OCI-LY1 (cell line): ENCODE results near the gene SMOC2.

Source experiments
- H2AFZ ChIP-seq: fragments of 200-600 bp; sonication (generic), shearing (Covaris generic); 2 replicates; pipeline ENCODE4 v1.6.0; 2014; ENCODE audit warnings: antibody characterized with exemption, mild to moderate bottlenecking, low read length
- H3F3A ChIP-seq: fragments of 200-600 bp; sonication (generic), shearing (Covaris generic); 2 replicates; pipeline ENCODE4 v1.6.0; 2014; ENCODE audit warnings: mild to moderate bottlenecking, antibody characterized with exemption, low read length, moderate library complexity; ENCODE audit not compliant: insufficient read depth
- H3K27ac ChIP-seq: fragments of 200-600 bp; sonication (generic); 2 replicates; pipeline ENCODE4 v1.5.1; 2014; ENCODE audit warnings: low read length, mixed run types, mild to moderate bottlenecking, low read depth; ENCODE audit not compliant: poor library complexity, severe bottlenecking
- H3K27me3 ChIP-seq: fragments of 200-600 bp; sonication (generic); 2 replicates; pipeline ENCODE4 v1.6.0; 2014; ENCODE audit warnings: antibody characterized with exemption, mild to moderate bottlenecking, low read length, moderate library complexity; ENCODE audit not compliant: insufficient read depth
- H3K36me3 ChIP-seq: fragments of 200-600 bp; sonication (generic); 2 replicates; pipeline ENCODE4 v1.6.1; 2014; ENCODE audit warnings: mild to moderate bottlenecking, antibody characterized with exemption, low read length, moderate library complexity, mixed read lengths; ENCODE audit not compliant: insufficient read depth
- H3K4me1 ChIP-seq: fragments of 200-600 bp; sonication (generic); 2 replicates; pipeline ENCODE4 v1.5.1; 2014; ENCODE audit warnings: mild to moderate bottlenecking, low read length, moderate library complexity; ENCODE audit not compliant: insufficient read depth, severe bottlenecking
- H3K4me2 ChIP-seq: fragments of 200-600 bp; sonication (generic), shearing (Covaris generic); 2 replicates; pipeline ENCODE4 v1.6.1; 2014; ENCODE audit warnings: low read length
- H3K4me3 ChIP-seq: fragments of 200-600 bp; sonication (generic); 2 replicates; pipeline ENCODE4 v1.5.1; 2014; ENCODE audit warnings: low read length, low read depth, mild to moderate bottlenecking, mixed read lengths; ENCODE audit not compliant: poor library complexity, severe bottlenecking
- H3K79me2 ChIP-seq: fragments of 200-600 bp; shearing (Covaris generic); 2 replicates; pipeline ENCODE4 v1.6.1; 2016; ENCODE audit warnings: mixed run types, low read length, mixed read lengths; ENCODE audit not compliant: insufficient read depth
- H3K9ac ChIP-seq: fragments of 200-600 bp; sonication (generic), shearing (Covaris generic); 2 replicates; pipeline ENCODE4 v1.6.1; 2014; ENCODE audit warnings: mild to moderate bottlenecking, low read length, mixed read lengths
- H3K9me2 ChIP-seq: fragments of 200-600 bp; sonication (generic), shearing (Covaris generic); 2 replicates; pipeline ENCODE4 v1.6.1; 2014; ENCODE audit warnings: low read depth, mild to moderate bottlenecking, low read length, mixed read lengths
- H3K9me3 ChIP-seq: fragments of 200-600 bp; shearing (Covaris generic); 2 replicates; pipeline ENCODE4 v1.6.1; 2014; ENCODE audit warnings: low read length, mixed read lengths
- H4K20me1 ChIP-seq: fragments of 200-600 bp; sonication (generic), shearing (Covaris generic); 2 replicates; pipeline ENCODE4 v1.6.0; 2016; ENCODE audit warnings: mild to moderate bottlenecking, low read length; ENCODE audit not compliant: insufficient read depth
- EZH2 ChIP-seq: fragments of 200-600 bp; sonication (generic), shearing (Covaris generic); IDR thresholded peaks from 2 replicates; pipeline ENCODE4 v1.8.0; 2017; ENCODE audit warnings: borderline replicate concordance, mixed run types, mild to moderate bottlenecking, antibody characterized with exemption, low read length, moderate library complexity, mixed read lengths
- TF ChIP-seq, protein P1 (sequence below): fragments of 200-600 bp; sonication (generic), shearing (Covaris generic); IDR thresholded peaks from 2 replicates; pipeline ENCODE4 v1.5.1; 2017; ENCODE audit warnings: mild to moderate bottlenecking, antibody characterized with exemption, low read length, moderate library complexity, mixed read lengths

The SMOC2 gene

DNA sequence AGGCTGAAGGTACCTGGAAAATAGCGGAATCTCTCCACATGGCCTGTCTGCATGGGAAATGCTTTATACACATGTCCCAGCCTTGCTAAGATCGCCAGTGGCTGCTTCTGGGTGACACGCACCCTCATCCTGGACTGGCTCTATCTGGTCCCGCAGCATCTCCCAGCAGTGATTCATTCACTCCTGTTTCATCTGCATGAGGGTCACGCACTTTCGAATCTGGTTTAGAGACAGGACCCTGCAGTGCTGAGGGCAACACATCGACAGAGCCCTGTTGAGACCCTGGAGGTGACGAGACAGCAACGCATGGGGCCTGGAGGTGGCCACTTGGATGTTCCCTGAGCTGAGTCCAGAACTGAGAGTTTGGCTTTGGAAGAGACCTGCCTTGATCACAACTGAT is 136.5 kb downstream of the SMOC2 start:
- no peaks in the 10 kb centered on the region for H3K9me2 ChIP-seq
- no peak overlapping the region for H3K4me3 ChIP-seq
- H3K4me2 ChIP-seq: no peak overlapping the region
- no peaks in the 10 kb centered on the region for H4K20me1 ChIP-seq
- H3K27me3 ChIP-seq: no peaks in the 10 kb centered on the region
- H3K9ac ChIP-seq: no peak overlapping the region
- H3K36me3 ChIP-seq: no peaks in the 10 kb centered on the region
- no peak overlapping the region for H2AFZ ChIP-seq
- H3F3A ChIP-seq: no peaks in the 10 kb centered on the region
- H3K27ac ChIP-seq: no peak overlapping the region
- H3K4me1 ChIP-seq: no peaks in the 10 kb centered on the region
- H3K79me2 ChIP-seq: no peaks in the 10 kb centered on the region
- H3K9me3 ChIP-seq: no peaks in the 10 kb centered on the region
- TF ChIP-seq, protein P1, sequence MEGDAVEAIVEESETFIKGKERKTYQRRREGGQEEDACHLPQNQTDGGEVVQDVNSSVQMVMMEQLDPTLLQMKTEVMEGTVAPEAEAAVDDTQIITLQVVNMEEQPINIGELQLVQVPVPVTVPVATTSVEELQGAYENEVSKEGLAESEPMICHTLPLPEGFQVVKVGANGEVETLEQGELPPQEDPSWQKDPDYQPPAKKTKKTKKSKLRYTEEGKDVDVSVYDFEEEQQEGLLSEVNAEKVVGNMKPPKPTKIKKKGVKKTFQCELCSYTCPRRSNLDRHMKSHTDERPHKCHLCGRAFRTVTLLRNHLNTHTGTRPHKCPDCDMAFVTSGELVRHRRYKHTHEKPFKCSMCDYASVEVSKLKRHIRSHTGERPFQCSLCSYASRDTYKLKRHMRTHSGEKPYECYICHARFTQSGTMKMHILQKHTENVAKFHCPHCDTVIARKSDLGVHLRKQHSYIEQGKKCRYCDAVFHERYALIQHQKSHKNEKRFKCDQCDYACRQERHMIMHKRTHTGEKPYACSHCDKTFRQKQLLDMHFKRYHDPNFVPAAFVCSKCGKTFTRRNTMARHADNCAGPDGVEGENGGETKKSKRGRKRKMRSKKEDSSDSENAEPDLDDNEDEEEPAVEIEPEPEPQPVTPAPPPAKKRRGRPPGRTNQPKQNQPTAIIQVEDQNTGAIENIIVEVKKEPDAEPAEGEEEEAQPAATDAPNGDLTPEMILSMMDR: no peak
- TF ChIP-seq EZH2: no peak

DNA sequence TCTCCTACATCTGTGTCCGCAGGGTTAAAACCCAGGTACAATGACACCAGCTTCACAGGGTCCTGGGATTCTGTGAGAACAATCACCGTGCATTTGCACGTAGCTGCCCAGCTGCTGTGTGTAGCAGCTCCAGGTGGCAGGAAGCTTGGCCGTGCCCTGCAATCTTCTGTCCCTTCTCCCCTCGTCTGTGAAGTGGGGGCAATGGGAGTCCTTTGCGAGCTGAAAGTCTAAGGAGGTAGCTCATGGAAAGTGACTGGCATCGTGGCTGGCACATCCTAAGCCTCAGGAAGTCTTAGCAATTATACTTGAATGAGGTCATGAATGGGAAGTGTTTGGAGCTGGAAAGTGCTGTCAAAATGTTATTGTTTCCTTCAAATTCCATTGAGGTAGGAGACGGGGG is 137.1 kb downstream of the SMOC2 start:
- Histone ChIP-seq H3K9me2 (no peaks in the 10 kb centered on the region), H2AFZ (no peak overlapping the region), H4K20me1 (no peaks in the 10 kb centered on the region), H3K27me3 (no peaks in the 10 kb centered on the region), H3K4me2 (no peak overlapping the region), H3K4me1 (no peaks in the 10 kb centered on the region), H3K27ac (no peak overlapping the region), H3K79me2 (no peaks in the 10 kb centered on the region), H3K4me3 (no peak overlapping the region), H3K9me3 (no peaks in the 10 kb centered on the region), H3K36me3 (no peaks in the 10 kb centered on the region), H3F3A (no peaks in the 10 kb centered on the region), H3K9ac (no peak overlapping the region)
- no peak for TF ChIP-seq EZH2
- TF ChIP-seq, protein P1: no peak

DNA sequence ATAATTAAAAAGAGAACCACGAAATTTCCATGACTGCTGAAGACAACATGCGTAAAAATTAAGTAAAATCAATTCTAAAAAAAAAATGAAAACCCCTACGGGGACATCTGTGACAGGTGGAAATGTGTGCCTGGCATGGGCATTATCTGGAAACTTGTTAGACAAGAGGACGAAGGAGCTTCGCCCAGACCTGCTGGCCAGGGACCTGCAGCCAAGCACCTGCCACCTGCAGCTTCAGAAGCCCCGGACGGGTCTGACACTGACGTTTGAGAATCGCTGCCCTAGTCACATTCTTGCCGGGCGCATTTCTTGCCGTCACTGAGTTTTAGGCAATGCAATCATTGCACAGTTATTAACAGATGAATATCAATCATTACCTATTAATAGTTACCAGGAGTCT is 140.3 kb downstream of the SMOC2 start:
- no peaks in the 10 kb centered on the region for H3K4me1 ChIP-seq
- H3F3A ChIP-seq: no peaks in the 10 kb centered on the region
- H3K27ac ChIP-seq: no peak overlapping the region

More for the DNA sequence above, 140.3 kb downstream of the SMOC2 start:
- no peaks in the 10 kb centered on the region for H3K9me2 ChIP-seq
- no peaks in the 10 kb centered on the region for H4K20me1 ChIP-seq
- H3K9ac ChIP-seq: no peak overlapping the region
- no peak overlapping the region for H3K4me2 ChIP-seq
- H3K27me3 ChIP-seq: 0 out of 2 replicates have a peak, but pooled peaks cover 5% of the 10 kb centered on the region
- no peaks in the 10 kb centered on the region for H3K36me3 ChIP-seq
- no peaks in the 10 kb centered on the region for H3K79me2 ChIP-seq
- H3K9me3 ChIP-seq: no peaks in the 10 kb centered on the region
- TF ChIP-seq, protein P1: no peak
- no peak for TF ChIP-seq EZH2
- no peak overlapping the region for H3K4me3 ChIP-seq
- H2AFZ ChIP-seq: no peak overlapping the region
